ENCODE measurements around the gene ADAMTS12. TPM values are rescaled to one million over a fixed set of nuclear protein-coding genes. Genes with fewer than 3 reads are reported as not detected.

ADAMTS12 gene
- total RNA-seq, 1 experiment from 2014 or later, result 6.2 TPM

GRCh38 chr5:33650911-33651310 is 240.9 kb downstream of the ADAMTS12 start:
- Histone ChIP-seq H3K79me1 (ENCODE audit: insufficient read depth, low read depth, low read length, poor library complexity, severe bottlenecking) (no peaks in the 10 kb centered on the region), H3K27ac (ENCODE audit: insufficient read length, low read depth, low read length) (no peak overlapping the region), H2AFZ (ENCODE audit: low read length) (no peak overlapping the region), H4K5ac (ENCODE audit: insufficient read length, low read depth, low read length) (no peak overlapping the region), H3K4me2 (ENCODE audit: insufficient read depth, insufficient read length, low read length) (no peak overlapping the region), H3K23me2 (ENCODE audit: insufficient read length, low read depth, low read length, poor library complexity, severe bottlenecking) (no peaks in the 10 kb centered on the region), H3K4me1 (ENCODE audit: insufficient read depth, low read length) (no peaks in the 10 kb centered on the region), H3K9ac (ENCODE audit: extremely low read depth, insufficient read length, low read length) (no peak overlapping the region), H3K18ac (ENCODE audit: insufficient read length, low read depth, low read length) (no peak overlapping the region), H2BK120ac (ENCODE audit: low read depth, low read length, poor library complexity, severe bottlenecking) (no peak overlapping the region), H2AK5ac (ENCODE audit: insufficient read length, low read length) (no peak overlapping the region), H2BK12ac (ENCODE audit: insufficient read length, low read depth, low read length) (no peak overlapping the region), H4K20me1 (ENCODE audit: control insufficient read depth, insufficient read depth, insufficient read length) (no peaks in the 10 kb centered on the region), H4K91ac (ENCODE audit: insufficient read length, low read depth, low read length) (no peak overlapping the region), H3K4ac (ENCODE audit: low read depth, low read length) (no peak overlapping the region), H2BK15ac (ENCODE audit: low read depth, low read length) (no peak overlapping the region), H3K56ac (ENCODE audit: insufficient read length, low read depth, low read length) (no peak overlapping the region), H4K8ac (replicated peaks; ENCODE audit: insufficient read length, low read depth, low read length) (no peak overlapping the region), H3K27me3 (ENCODE audit: insufficient read depth, low read length) (no peaks in the 10 kb centered on the region), H3K9me3 (ENCODE audit: control insufficient read depth, low read depth, low read length) (no peaks in the 10 kb centered on the region), H3K79me2 (ENCODE audit: insufficient read depth, low read length) (no peaks in the 10 kb centered on the region), H3K23ac (ENCODE audit: insufficient read length, low read depth, low read length) (no peak overlapping the region), H3T11ph (ENCODE audit: low read length) (no peak overlapping the region), H2BK5ac (ENCODE audit: insufficient read length, low read length) (no peak overlapping the region), H2BK20ac (ENCODE audit: low read depth, low read length, poor library complexity, severe bottlenecking) (no peak overlapping the region), H3K14ac (ENCODE audit: insufficient read depth, low read length) (no peak overlapping the region)
- H3K4me3 Mint-ChIP-seq, result no peak overlapping the region
- H3K9me3 Mint-ChIP-seq, result no peaks in the 10 kb centered on the region
- no peaks in the 10 kb centered on the region for H3K27me3 Mint-ChIP-seq (ENCODE audit: low read depth)
- DNase-seq, result no peak
- H3K27ac Mint-ChIP-seq, result no peak overlapping the region
- no CpG with 5 or more reads among the region's 2 CpGs for WGBS (ENCODE audit: extremely low coverage, insufficient read length, low lambda C conversion rate)
- peaks cover 12 to 14% of the 10 kb centered on the region in 2 experiments for H3K4me1 Mint-ChIP-seq
- no peaks in the 10 kb centered on the region; a peak in 2 of 7 replicates for H3K36me3 Mint-ChIP-seq (ENCODE audit: insufficient read depth in 1 of 3, low read depth in 3 of 3)
- TF ChIP-seq CTCF (conservative IDR thresholded peaks at IDR 0.05), result no peak

Measured in H9 (cell line).